Naive thymus-derived CD4-positive, alpha-beta T cell (primary cell): ENCODE measurements around the gene IQGAP2. TPM values are rescaled to one million over a fixed set of nuclear protein-coding genes. Genes with fewer than 3 reads are reported as not detected.
A peak's percentile ranks its signal among the peaks of the same experiment; 100 is the strongest.

Experiments used
- ATAC-seq: fragments of 150-1000 bp; cut with Tn5 transposase; 2 replicates; pipeline ENCODE4 v1.10.0; 2021; ENCODE audit warnings: mild to moderate bottlenecking, moderate library complexity
- CTCF ChIA-PET: fragments of 350-600 bp; sonication (Branson Sonifier 250); formaldehyde crosslinking; loops from one replicate; lab custom pipeline; 2021; ENCODE audit warnings: antibody characterized with exemption; lab: Charles Lee
- POLR2A ChIA-PET: fragments of 350-600 bp; sonication (Branson Sonifier 250); formaldehyde crosslinking; loops from one replicate; lab custom pipeline; 2021; ENCODE audit warnings: antibody characterized with exemption, inconsistent platforms; lab: Charles Lee
- DNase-seq, 9 donors: peaks; one replicate each; pipeline versions ENCODE4 v3.0.0 to v3.0.0-alpha.2; 2020 to 2022; ENCODE audit warnings: mixed read lengths in 1 of 9
- H3K27ac ChIP-seq: one replicate; pipeline ENCODE4 v1.7.0; 2013; ENCODE audit warnings: mild to moderate bottlenecking, low read depth, low read length, moderate library complexity
- H3K27me3 ChIP-seq, 2 donors: one replicate each; pipeline ENCODE4 v1.7.0; 2013; ENCODE audit warnings: low read length in 2 of 2, mild to moderate bottlenecking in 2 of 2, moderate library complexity in 2 of 2; ENCODE audit not compliant: control insufficient read depth in 2 of 2, insufficient read depth in 2 of 2
- H3K36me3 ChIP-seq, 3 experiments: 1 replicate in 2 of 3; 2 replicates in 1 of 3; pipeline ENCODE4 v1.7.0; 2013; ENCODE audit warnings: low read length in 3 of 3, mild to moderate bottlenecking in 3 of 3, moderate library complexity in 1 of 3; ENCODE audit not compliant: insufficient read depth in 3 of 3, control insufficient read depth in 2 of 3
- H3K4me1 ChIP-seq, 2 donors: one replicate each; pipeline ENCODE4 v1.7.0; 2013; ENCODE audit warnings: low read length in 2 of 2, mild to moderate bottlenecking in 2 of 2, moderate library complexity in 1 of 2; ENCODE audit not compliant: control insufficient read depth in 2 of 2, insufficient read depth in 2 of 2
- H3K4me3 ChIP-seq: 2 replicates; pipeline ENCODE4 v1.7.0; 2013; ENCODE audit warnings: mild to moderate bottlenecking, low read length
- H3K9me3 ChIP-seq, 3 experiments: 1 replicate in 2 of 3; 2 replicates in 1 of 3; pipeline ENCODE4 v1.7.0; 2013; ENCODE audit warnings: low read length in 3 of 3; ENCODE audit not compliant: control insufficient read depth in 2 of 3
- H3K27ac Mint-ChIP-seq, 9 donors: one replicate each; pipeline ENCODE4 v1.8.0; 2020 to 2022; ENCODE audit warnings: mixed read lengths in 9 of 9, mild to moderate bottlenecking in 8 of 9, moderate library complexity in 5 of 9, inconsistent platforms in 2 of 9
- H3K27me3 Mint-ChIP-seq, 5 donors: one replicate each; pipeline ENCODE4 v1.8.0; 2021 to 2022; ENCODE audit warnings: mixed read lengths in 5 of 5, mild to moderate bottlenecking in 1 of 5
- H3K36me3 Mint-ChIP-seq, 5 donors: one replicate each; pipeline ENCODE4 v1.8.0; 2020 to 2022; ENCODE audit warnings: mixed read lengths in 5 of 5, mild to moderate bottlenecking in 3 of 5, inconsistent platforms in 1 of 5
- H3K4me1 Mint-ChIP-seq, 7 donors: one replicate each; pipeline ENCODE4 v1.8.0; 2020 to 2022; ENCODE audit warnings: mixed read lengths in 7 of 7, mild to moderate bottlenecking in 3 of 7, inconsistent platforms in 1 of 7
- H3K4me3 Mint-ChIP-seq, 10 donors: one replicate each; pipeline ENCODE4 v1.8.0; 2020 to 2022; ENCODE audit warnings: mild to moderate bottlenecking in 10 of 10, mixed read lengths in 10 of 10, moderate library complexity in 6 of 10, inconsistent platforms in 2 of 10
- H3K9me3 Mint-ChIP-seq, 11 donors: one replicate each; pipeline ENCODE4 v1.8.0; 2020 to 2022; ENCODE audit warnings: mixed read lengths in 11 of 11, mild to moderate bottlenecking in 4 of 11, inconsistent platforms in 1 of 11, moderate library complexity in 1 of 11
- intact Hi-C, 2 donors: fragments of 100-400 bp; cut with micrococcal nuclease; formaldehyde crosslinking; loops; one replicate each; pipeline ENCODE4 v1.15.1; 2023
- polyA plus RNA-seq, 2 donors: library from polyadenylated mRNA; unstranded; fragments of 300-500 nt; fragmentation: Illumina TruSeq; gene quantifications; one replicate each; pipeline ENCODE4 v1.2.3, GENCODE V29; 2021
- total RNA-seq, 6 experiments: library from RNA in 5 of 6; stranded (reverse) in 5 of 6; gene quantifications; 1 replicate in 5 of 6; 2 replicates in 1 of 6; pipeline ENCODE4 v1.2.3 and lab custom pipeline; 2021 to 2026

Gene IQGAP2
- total and polyA plus RNA-seq, 7 experiments from 2014 or later: 19.0 to 114 (median 86.3) TPM

DNA sequence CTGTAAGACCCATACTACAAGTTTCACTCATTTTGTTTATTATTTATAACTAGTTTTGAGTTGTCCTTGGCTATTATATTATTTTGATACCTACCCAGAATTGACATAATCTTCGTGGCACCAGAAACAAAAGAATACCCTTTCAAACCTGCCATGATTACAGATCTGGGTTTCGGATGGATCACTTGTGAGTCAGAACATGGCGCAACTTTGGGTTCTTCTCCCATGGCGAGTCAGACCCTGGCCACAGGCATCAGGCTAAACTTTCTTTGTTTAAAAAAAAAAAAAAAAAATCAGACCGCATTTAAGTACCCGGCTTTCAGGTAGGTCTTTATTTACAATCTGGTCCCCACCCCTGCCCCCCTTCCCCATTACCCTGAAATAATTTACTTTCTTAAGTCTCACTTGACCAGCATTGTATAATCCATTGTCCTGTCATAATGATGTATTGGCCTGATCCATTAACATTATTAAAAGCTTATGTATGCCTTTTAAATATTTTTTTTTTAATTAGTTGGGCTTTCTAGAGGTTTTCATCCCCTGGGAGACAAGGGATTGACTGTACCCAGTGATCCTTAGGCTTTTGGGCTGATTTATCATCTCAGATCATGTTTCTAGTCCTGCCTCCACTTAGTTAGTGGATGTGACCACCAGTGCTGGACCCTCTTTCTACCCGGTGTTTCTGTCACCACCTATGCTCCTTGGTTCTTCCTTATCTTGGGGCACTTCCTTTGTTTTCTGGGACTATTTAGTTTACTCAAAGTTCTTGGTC, 176.3 kb downstream of the IQGAP2 start:
- no peaks in the 10 kb centered on the region for H3K9me3 ChIP-seq
- ChIA-PET CTCF (no interaction called here), POLR2A (no interaction called here)
- H3K27ac Mint-ChIP-seq: peak overlapping the region in 1 of 9 donors; percentile 9
- H3K27me3 ChIP-seq: no peaks in the 10 kb centered on the region
- no peak overlapping the region for H3K4me3 ChIP-seq
- H3K9me3 Mint-ChIP-seq: no peaks in the 10 kb centered on the region
- H3K36me3 ChIP-seq: peaks cover 0 to 5% (median 3%) of the 10 kb centered on the region in 3 experiments
- intact Hi-C loops: no loop called here
- H3K27ac ChIP-seq: no peak overlapping the region
- H3K27me3 Mint-ChIP-seq: no peaks in the 10 kb centered on the region
- ATAC-seq (no peak), DNase-seq (no peak)
- H3K4me1 ChIP-seq: no peaks in the 10 kb centered on the region
- H3K36me3 Mint-ChIP-seq: peaks cover 0 to 19% (median 7%) of the 10 kb centered on the region in 5 donors
- peaks cover 0 to 32% (median 18%) of the 10 kb centered on the region in 7 donors for H3K4me1 Mint-ChIP-seq
- no peak overlapping the region for H3K4me3 Mint-ChIP-seq

DNA sequence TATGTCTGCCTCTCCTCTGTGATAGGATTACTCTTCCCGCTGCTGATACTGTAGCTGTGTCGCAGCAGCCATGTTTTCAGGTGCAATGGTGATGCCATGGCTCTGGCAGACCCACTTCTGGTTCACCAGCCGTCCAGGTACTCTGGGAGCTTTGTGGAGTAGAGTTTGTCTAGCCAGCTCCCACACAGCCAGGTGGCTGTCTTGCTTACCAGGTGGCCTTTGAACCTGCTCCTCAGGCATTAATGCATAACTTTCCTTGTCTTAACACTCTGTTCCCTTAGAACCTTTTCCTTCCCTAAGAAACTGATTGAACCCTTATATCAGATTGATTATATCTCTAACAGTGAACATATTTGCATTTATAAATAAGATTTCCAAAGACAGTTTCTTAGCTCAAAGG, 177.9 kb downstream of the IQGAP2 start:
- Mint-ChIP-seq H3K9me3 (no peaks in the 10 kb centered on the region), H3K27ac (peak overlapping the region in 5 of 9 donors; percentile 10 to 81 (median 63)), H3K4me1 (peaks cover 0 to 32% (median 18%) of the 10 kb centered on the region in 7 donors), H3K36me3 (peaks cover 0 to 20% (median 7%) of the 10 kb centered on the region in 5 donors), H3K27me3 (no peaks in the 10 kb centered on the region), H3K4me3 (no peak overlapping the region)
- no peak overlapping the region for H3K27ac ChIP-seq
- CTCF ChIA-PET: interaction anchor here (1.8 to 4.3 kb wide), 2 partner anchors 12 to 38 kb away, joined by 5 to 25 read pairs; no protein-coding TSS in a partner anchor
- no peak overlapping the region for H3K4me3 ChIP-seq
- POLR2A ChIA-PET: interaction anchor here (1.0 kb wide), 1 partner anchor 177 kb away, joined by 4 read pairs; no protein-coding TSS in a partner anchor
- no peak for DNase-seq
- H3K9me3 ChIP-seq: no peaks in the 10 kb centered on the region
- intact Hi-C loops: loop anchor here in 1 of 2 donors (5.0 kb wide), 1 partner anchor 244 kb away; no protein-coding TSS in a partner anchor
- H3K4me1 ChIP-seq: no peaks in the 10 kb centered on the region
- peaks cover 0 to 9% (median 0%) of the 10 kb centered on the region in 3 experiments for H3K36me3 ChIP-seq
- H3K27me3 ChIP-seq: no peaks in the 10 kb centered on the region
- no peak for ATAC-seq

DNA sequence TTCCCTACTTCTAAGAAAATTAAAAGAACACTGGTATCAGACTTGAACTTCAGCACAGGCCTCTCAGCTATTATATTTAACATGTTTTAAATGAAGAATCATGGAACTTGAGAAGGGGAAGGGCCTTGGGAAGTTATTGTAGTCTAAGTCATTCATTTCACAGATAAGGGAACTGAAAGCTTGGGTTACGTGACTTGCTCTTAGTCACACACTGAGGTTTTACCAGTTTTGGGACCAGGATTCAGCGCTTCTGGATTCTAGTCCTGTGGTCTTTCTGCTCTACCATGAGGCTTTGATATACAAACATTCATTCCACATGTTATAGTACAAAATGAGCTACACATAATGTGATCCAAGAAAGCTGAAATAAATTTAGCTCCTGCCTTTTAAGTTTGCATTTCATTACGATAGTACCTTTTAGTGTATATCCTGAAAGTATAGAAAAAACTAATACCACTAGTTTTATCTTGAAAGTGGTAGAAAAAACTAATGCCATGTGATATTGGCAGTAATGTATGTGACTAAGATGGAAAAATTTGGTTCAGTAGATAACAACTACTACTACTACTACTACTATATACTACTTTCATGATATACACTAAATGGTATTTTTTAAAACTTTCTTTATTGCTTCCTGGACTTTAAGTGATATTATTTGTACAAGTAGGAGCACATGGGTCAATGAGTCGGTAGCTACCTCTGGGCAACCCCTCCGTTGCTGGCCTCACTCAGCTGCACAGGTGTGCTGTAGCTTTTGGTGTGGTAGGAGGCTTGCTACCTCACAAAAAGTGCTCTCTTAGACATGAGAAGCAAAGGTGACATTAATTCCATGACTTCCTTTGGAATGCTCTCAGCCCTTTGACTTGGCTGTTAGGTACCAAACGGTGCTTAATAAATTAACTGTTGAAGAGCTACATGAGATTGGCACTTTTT, 179.4 kb downstream of the IQGAP2 start:
- Mint-ChIP-seq H3K27me3 (no peaks in the 10 kb centered on the region), H3K4me1 (peaks cover 0 to 31% (median 13%) of the 10 kb centered on the region in 7 donors), H3K9me3 (no peaks in the 10 kb centered on the region), H3K36me3 (peaks cover 0 to 17% (median 6%) of the 10 kb centered on the region in 5 donors), H3K27ac (peak overlapping the region in 4 of 9 donors; percentile 18 to 76 (median 47)), H3K4me3 (no peak overlapping the region)
- DNase-seq: no peak
- intact Hi-C loops: loop anchor here (1.0 to 5.0 kb wide), 9 partner anchors 35 to 848 kb away; partner anchors contain the start of gene IQGAP2 (in 1 of the 2)
- ChIA-PET CTCF (interaction anchor here (0.5 to 4.3 kb wide), 11 partner anchors 10 to 328 kb away, joined by 3 to 25 read pairs (median 5); partner anchors contain the start of gene IQGAP2), POLR2A (interaction anchor here (0.6 to 1.2 kb wide), 5 partner anchors 35 to 441 kb away, joined by 3 to 5 read pairs (median 3); no protein-coding TSS in a partner anchor)
- Histone ChIP-seq H3K36me3 (peaks cover 0 to 9% (median 0%) of the 10 kb centered on the region in 3 experiments), H3K4me3 (no peak overlapping the region), H3K9me3 (no peaks in the 10 kb centered on the region), H3K27me3 (no peaks in the 10 kb centered on the region), H3K4me1 (no peaks in the 10 kb centered on the region), H3K27ac (no peak overlapping the region)
- ATAC-seq: peak; percentile 76

DNA sequence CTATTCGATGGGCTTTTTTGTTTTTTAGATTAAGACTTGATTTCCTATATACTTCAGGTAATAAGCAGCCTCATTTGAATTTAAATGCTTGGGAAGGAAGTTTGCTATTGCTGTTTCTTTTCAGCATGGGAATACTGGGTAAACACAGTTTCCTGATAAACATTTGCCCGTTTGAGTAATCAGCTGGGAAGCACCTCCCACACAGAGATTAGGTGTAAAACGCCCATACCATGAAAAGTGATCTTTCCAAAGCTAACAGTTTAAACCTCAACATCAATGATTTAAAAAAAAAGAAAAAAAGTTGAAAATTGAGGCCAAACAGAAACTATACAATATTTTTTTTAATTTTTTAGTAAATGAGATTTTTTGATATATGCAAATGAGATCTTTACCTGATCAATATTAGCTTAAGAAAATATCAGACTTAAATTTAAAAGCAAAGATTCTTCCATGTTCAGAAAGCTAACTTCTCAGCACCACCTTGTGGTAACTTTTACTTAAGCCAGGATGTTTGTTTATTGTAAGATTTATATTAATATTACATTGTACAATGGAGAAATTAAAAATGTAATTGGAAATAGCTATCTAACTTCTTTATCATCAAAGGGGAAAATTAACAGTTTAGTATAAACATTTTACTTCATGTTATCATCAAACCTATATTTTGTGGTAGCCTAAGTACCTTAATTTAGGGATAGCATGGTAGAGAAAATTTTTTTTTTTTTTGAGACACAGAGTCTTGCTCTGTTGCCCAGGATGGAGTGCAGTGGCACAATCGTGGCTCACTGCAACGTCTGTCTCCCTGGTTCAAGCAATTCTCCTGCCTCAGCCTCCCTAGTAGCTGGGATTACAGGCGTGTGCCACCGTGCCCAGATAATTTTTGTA, 180.3 kb downstream of the IQGAP2 start:
- H3K36me3 ChIP-seq: peaks cover 0 to 4% (median 0%) of the 10 kb centered on the region in 3 experiments
- H3K27me3 ChIP-seq: no peaks in the 10 kb centered on the region
- H3K36me3 Mint-ChIP-seq: peaks cover 0 to 19% (median 6%) of the 10 kb centered on the region in 5 donors
- no peak overlapping the region for H3K4me3 ChIP-seq
- ATAC-seq (no peak), DNase-seq (peak in 5 of 9 donors; percentile 14 to 33 (median 23))
- ChIA-PET CTCF (interaction anchor here (0.6 to 4.3 kb wide), 16 partner anchors 12 to 1414 kb away, joined by 3 to 25 read pairs (median 5); partner anchors contain the start of gene IQGAP2), POLR2A (interaction anchor here (0.6 to 1.2 kb wide), 5 partner anchors 36 to 442 kb away, joined by 3 to 5 read pairs (median 3); no protein-coding TSS in a partner anchor)
- H3K27ac Mint-ChIP-seq: peak overlapping the region in 3 of 9 donors; percentile 18 to 65 (median 29)
- no peaks in the 10 kb centered on the region for H3K27me3 Mint-ChIP-seq
- peaks cover 0 to 24% (median 7%) of the 10 kb centered on the region in 7 donors for H3K4me1 Mint-ChIP-seq
- no peak overlapping the region for H3K27ac ChIP-seq
- intact Hi-C loops: loop anchor here (1.0 to 5.0 kb wide), 8 partner anchors 39 to 849 kb away; partner anchors contain the start of gene IQGAP2 (in 1 of the 2)
- H3K9me3 Mint-ChIP-seq: no peaks in the 10 kb centered on the region
- H3K9me3 ChIP-seq: no peaks in the 10 kb centered on the region
- H3K4me3 Mint-ChIP-seq: no peak overlapping the region
- H3K4me1 ChIP-seq: no peaks in the 10 kb centered on the region

DNA sequence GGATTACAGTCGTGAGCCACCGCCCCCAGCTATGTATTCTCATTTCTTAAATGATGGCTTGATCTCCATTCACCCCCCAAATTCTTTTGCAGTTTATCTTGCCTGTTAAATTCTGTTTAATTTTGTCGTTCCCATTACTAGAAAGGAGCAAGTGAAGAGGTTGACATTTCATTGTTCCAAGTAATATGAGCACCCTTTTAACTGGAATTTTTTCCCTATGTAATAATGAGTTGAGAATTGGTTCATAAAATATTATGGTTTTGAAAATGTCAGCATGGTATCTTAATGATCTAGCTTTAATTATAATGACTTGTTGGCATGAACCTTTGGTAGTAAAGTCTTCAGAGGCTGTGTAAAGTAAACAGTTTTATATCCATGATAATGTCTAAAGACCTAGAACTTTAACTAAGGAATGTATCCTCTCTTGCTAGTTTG, 182.7 kb downstream of the IQGAP2 start:
- intact Hi-C loops: no loop called here
- H3K36me3 ChIP-seq: peaks cover 0 to 14% (median 0%) of the 10 kb centered on the region in 3 experiments
- no peaks in the 10 kb centered on the region for H3K9me3 ChIP-seq
- no peak overlapping the region for H3K27ac ChIP-seq
- H3K27me3 Mint-ChIP-seq: no peaks in the 10 kb centered on the region
- CTCF ChIA-PET: no interaction called here
- POLR2A ChIA-PET: no interaction called here
- ATAC-seq (no peak), DNase-seq (no peak)
- no peak overlapping the region for H3K4me3 Mint-ChIP-seq
- H3K4me1 Mint-ChIP-seq: peaks cover 0 to 31% (median 3%) of the 10 kb centered on the region in 7 donors
- H3K4me1 ChIP-seq: no peaks in the 10 kb centered on the region
- no peaks in the 10 kb centered on the region for H3K9me3 Mint-ChIP-seq
- H3K27me3 ChIP-seq: no peaks in the 10 kb centered on the region
- H3K27ac Mint-ChIP-seq: peak overlapping the region in 1 of 9 donors; percentile 43
- peaks cover 0 to 23% (median 14%) of the 10 kb centered on the region in 5 donors for H3K36me3 Mint-ChIP-seq
- H3K4me3 ChIP-seq: no peak overlapping the region
